HepG2 (cell line): ENCODE results near the gene DLX6. TPM values are rescaled to one million over a fixed set of nuclear protein-coding genes. Genes with fewer than 3 reads are reported as not detected.

Experiments used
- CEBPG ChIP-seq: IDR thresholded peaks from 2 replicates; pipeline ENCODE4 v1.6.1; 2016
- CREM ChIP-seq, 2 experiments: sonication (generic) in 1 of 2; formaldehyde crosslinking in 1 of 2; IDR thresholded peaks; 2 replicates each; pipeline versions ENCODE4 v1.4.0 to v1.6.1; 2016 to 2020; ENCODE audit warnings: antibody characterized with exemption in 1 of 2, mild to moderate bottlenecking in 1 of 2, missing genetic modification reagents in 1 of 2
- FOXK1 ChIP-seq: sonication (generic); formaldehyde crosslinking; IDR thresholded peaks from 2 replicates; pipeline ENCODE4 v1.4.0; 2020; ENCODE audit warnings: low read depth, missing genetic modification reagents, borderline replicate concordance
- GATAD1 ChIP-seq: IDR thresholded peaks from 2 replicates; pipeline ENCODE4 v1.6.1; 2016; ENCODE audit warnings: missing genetic modification reagents, missing compliant biosample characterization
- IRF2 ChIP-seq: IDR thresholded peaks from 2 replicates; pipeline ENCODE4 v1.6.1; 2018; ENCODE audit warnings: missing genetic modification reagents, missing compliant biosample characterization
- MAF1 ChIP-seq: sonication (generic); formaldehyde crosslinking; IDR thresholded peaks from 2 replicates; pipeline ENCODE4 v1.5.0; 2020; ENCODE audit warnings: missing genetic modification reagents, borderline replicate concordance
- TCF12 ChIP-seq, 2 experiments: fragments of 450-650 bp in 1 of 2; sonication (generic) in 1 of 2; formaldehyde crosslinking in 1 of 2; IDR thresholded peaks; 2 replicates each; pipeline versions ENCODE4 v1.6.1 to v1.8.0; 2017 to 2022; ENCODE audit warnings: antibody characterized with exemption in 1 of 2, mild to moderate bottlenecking in 1 of 2, missing genetic modification reagents in 1 of 2, moderate library complexity in 1 of 2
- U2AF2 ChIP-seq: fragments of 200-400 bp; formaldehyde crosslinking; IDR thresholded peaks from 2 replicates; pipeline ENCODE4 v1.6.1; 2017; ENCODE audit warnings: low read depth, mild to moderate bottlenecking, low read length
- ZBTB7A ChIP-seq: sonication (generic); formaldehyde crosslinking; IDR thresholded peaks from 2 replicates; pipeline ENCODE4 v1.8.0; 2022; ENCODE audit warnings: mild to moderate bottlenecking, missing genetic modification reagents
- ZNF224 ChIP-seq: sonication (generic); formaldehyde crosslinking; IDR thresholded peaks from 2 replicates; pipeline ENCODE4 v1.5.0; 2020; ENCODE audit warnings: mild to moderate bottlenecking, missing genetic modification reagents
- ZNF441 ChIP-seq: sonication (generic); formaldehyde crosslinking; IDR thresholded peaks from 2 replicates; pipeline ENCODE4 v1.7.0; 2021; ENCODE audit warnings: missing genetic modification reagents, borderline replicate concordance
- ZNF557 ChIP-seq: sonication (generic); formaldehyde crosslinking; IDR thresholded peaks from 2 replicates; pipeline ENCODE4 v1.4.0; 2020; ENCODE audit warnings: missing genetic modification reagents
- ZNF747 ChIP-seq: sonication (generic); formaldehyde crosslinking; IDR thresholded peaks from 2 replicates; pipeline ENCODE4 v1.8.1; 2023; ENCODE audit warnings: missing genetic modification reagents, mild to moderate bottlenecking, borderline replicate concordance
- polyA plus RNA-seq, 8 experiments: library from polyadenylated mRNA; depleted of rRNA in 3 of 8; stranded (reverse) in 7 of 8; unstranded in 1 of 8; fragments of >200 nt; fragmentation: Illumina TruSeq in 4 of 8; extraction: Trizol in 4 of 8; gene quantifications; 2 replicates each; pipeline versions ENCODE4 v1.2.1 to v1.2.3, GENCODE V29; 2011 to 2016; ENCODE audit warnings: low read depth in 4 of 8, missing spikeins in 1 of 8, mixed read lengths in 1 of 8; ENCODE audit not compliant: insufficient read depth in 1 of 8
- total RNA-seq, 5 experiments: library from RNA; depleted of rRNA; stranded (reverse); fragments of >200 nt; fragmentation: Illumina TruSeq; extraction: Trizol; gene quantifications; 2 replicates each; pipeline ENCODE4 v1.2.3, GENCODE V29; 2016; ENCODE audit warnings: low read depth in 1 of 5
- TF ChIP-seq, protein P1 (sequence below): sonication (generic); formaldehyde crosslinking; IDR thresholded peaks from 2 replicates; pipeline ENCODE4 v1.4.0; 2020; ENCODE audit warnings: missing genetic modification reagents, mild to moderate bottlenecking, borderline replicate concordance
- TF ChIP-seq, protein P2 (sequence below): sonication (generic); formaldehyde crosslinking; IDR thresholded peaks from 2 replicates; pipeline ENCODE4 v1.4.0; 2020; ENCODE audit warnings: missing genetic modification reagents
- TF ChIP-seq, protein P3 (sequence below): sonication (generic); formaldehyde crosslinking; IDR thresholded peaks from 2 replicates; pipeline ENCODE4 v1.4.0; 2020; ENCODE audit warnings: missing genetic modification reagents, borderline replicate concordance
- TF ChIP-seq, protein P4 (sequence below): IDR thresholded peaks from 2 replicates; pipeline ENCODE4 v1.6.1; 2016
- TF ChIP-seq, protein P5 (sequence below): sonication (generic); formaldehyde crosslinking; IDR thresholded peaks from 2 replicates; pipeline ENCODE4 v1.8.0; 2022; ENCODE audit warnings: low read depth, missing genetic modification reagents

Gene DLX6
- total and polyA plus RNA-seq, 2 of the 13 experiments (the other 11 are each of a cell fraction or from before 2014, with no cell fraction given): 3.5 to 5.5 TPM

DNA sequence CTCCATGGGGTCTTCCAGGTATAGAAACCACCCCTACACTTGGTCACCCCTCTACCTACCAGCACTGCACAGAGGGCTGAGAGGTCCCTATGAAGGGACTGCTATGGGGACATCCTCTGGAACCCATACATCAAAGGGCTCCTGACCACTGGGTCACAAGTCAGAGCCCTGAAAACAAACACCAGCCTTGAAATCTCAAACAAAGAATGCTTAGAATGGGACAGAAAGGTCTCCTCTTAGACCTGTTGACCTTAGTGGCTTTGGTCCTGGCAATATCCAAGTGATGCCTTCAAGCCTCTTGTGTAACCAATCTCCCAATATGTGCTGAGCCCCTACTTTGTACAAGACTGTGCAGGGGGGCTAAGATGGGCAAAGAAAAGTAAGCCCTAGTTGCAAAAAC, 34.6 kb upstream of the DLX6 start (continued):
- TF ChIP-seq, protein P1, sequence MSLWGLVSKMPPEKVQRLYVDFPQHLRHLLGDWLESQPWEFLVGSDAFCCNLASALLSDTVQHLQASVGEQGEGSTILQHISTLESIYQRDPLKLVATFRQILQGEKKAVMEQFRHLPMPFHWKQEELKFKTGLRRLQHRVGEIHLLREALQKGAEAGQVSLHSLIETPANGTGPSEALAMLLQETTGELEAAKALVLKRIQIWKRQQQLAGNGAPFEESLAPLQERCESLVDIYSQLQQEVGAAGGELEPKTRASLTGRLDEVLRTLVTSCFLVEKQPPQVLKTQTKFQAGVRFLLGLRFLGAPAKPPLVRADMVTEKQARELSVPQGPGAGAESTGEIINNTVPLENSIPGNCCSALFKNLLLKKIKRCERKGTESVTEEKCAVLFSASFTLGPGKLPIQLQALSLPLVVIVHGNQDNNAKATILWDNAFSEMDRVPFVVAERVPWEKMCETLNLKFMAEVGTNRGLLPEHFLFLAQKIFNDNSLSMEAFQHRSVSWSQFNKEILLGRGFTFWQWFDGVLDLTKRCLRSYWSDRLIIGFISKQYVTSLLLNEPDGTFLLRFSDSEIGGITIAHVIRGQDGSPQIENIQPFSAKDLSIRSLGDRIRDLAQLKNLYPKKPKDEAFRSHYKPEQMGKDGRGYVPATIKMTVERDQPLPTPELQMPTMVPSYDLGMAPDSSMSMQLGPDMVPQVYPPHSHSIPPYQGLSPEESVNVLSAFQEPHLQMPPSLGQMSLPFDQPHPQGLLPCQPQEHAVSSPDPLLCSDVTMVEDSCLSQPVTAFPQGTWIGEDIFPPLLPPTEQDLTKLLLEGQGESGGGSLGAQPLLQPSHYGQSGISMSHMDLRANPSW (CRISPR knock-in tag): 0 out of 2 replicates have a peak, but pooled peaks have one; percentile 40
- TF ChIP-seq FOXK1 (peak; percentile 64; the same call in 1 of the 2 replicates), TCF12 (IDR thresholded peaks at IDR 0.05) (no peak), TCF12 (CRISPR knock-in tag; IDR thresholded peaks at IDR 0.05) (0 out of 2 replicates have a peak, but pooled peaks have one; percentile 54), ZNF224 (CRISPR knock-in tag) (no peak), IRF2 (CRISPR knock-in tag) (peak; percentile 80; the same call in 1 of the 2 replicates), ZBTB7A (CRISPR knock-in tag) (peak; percentile 62; the same call in 1 of the 2 replicates), ZNF747 (CRISPR knock-in tag) (no peak), CEBPG (CRISPR knock-in tag) (peak; percentile 66), U2AF2 (no peak), ZNF557 (CRISPR knock-in tag) (no peak), ZNF441 (no peak), MAF1 (CRISPR knock-in tag) (no peak), CREM (IDR thresholded peaks at IDR 0.05) (peak; percentile 76), CREM (CRISPR knock-in tag; IDR thresholded peaks at IDR 0.05) (no peak), GATAD1 (CRISPR knock-in tag) (no peak)
- TF ChIP-seq, protein P2, sequence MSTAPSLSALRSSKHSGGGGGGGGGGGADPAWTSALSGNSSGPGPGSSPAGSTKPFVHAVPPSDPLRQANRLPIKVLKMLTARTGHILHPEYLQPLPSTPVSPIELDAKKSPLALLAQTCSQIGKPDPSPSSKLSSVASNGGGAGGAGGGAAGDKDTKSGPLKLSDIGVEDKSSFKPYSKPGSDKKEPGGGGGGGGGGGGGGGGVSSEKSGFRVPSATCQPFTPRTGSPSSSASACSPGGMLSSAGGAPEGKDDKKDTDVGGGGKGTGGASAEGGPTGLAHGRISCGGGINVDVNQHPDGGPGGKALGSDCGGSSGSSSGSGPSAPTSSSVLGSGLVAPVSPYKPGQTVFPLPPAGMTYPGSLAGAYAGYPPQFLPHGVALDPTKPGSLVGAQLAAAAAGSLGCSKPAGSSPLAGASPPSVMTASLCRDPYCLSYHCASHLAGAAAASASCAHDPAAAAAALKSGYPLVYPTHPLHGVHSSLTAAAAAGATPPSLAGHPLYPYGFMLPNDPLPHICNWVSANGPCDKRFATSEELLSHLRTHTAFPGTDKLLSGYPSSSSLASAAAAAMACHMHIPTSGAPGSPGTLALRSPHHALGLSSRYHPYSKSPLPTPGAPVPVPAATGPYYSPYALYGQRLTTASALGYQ (CRISPR knock-in tag): peak; percentile 79
- TF ChIP-seq, protein P3, sequence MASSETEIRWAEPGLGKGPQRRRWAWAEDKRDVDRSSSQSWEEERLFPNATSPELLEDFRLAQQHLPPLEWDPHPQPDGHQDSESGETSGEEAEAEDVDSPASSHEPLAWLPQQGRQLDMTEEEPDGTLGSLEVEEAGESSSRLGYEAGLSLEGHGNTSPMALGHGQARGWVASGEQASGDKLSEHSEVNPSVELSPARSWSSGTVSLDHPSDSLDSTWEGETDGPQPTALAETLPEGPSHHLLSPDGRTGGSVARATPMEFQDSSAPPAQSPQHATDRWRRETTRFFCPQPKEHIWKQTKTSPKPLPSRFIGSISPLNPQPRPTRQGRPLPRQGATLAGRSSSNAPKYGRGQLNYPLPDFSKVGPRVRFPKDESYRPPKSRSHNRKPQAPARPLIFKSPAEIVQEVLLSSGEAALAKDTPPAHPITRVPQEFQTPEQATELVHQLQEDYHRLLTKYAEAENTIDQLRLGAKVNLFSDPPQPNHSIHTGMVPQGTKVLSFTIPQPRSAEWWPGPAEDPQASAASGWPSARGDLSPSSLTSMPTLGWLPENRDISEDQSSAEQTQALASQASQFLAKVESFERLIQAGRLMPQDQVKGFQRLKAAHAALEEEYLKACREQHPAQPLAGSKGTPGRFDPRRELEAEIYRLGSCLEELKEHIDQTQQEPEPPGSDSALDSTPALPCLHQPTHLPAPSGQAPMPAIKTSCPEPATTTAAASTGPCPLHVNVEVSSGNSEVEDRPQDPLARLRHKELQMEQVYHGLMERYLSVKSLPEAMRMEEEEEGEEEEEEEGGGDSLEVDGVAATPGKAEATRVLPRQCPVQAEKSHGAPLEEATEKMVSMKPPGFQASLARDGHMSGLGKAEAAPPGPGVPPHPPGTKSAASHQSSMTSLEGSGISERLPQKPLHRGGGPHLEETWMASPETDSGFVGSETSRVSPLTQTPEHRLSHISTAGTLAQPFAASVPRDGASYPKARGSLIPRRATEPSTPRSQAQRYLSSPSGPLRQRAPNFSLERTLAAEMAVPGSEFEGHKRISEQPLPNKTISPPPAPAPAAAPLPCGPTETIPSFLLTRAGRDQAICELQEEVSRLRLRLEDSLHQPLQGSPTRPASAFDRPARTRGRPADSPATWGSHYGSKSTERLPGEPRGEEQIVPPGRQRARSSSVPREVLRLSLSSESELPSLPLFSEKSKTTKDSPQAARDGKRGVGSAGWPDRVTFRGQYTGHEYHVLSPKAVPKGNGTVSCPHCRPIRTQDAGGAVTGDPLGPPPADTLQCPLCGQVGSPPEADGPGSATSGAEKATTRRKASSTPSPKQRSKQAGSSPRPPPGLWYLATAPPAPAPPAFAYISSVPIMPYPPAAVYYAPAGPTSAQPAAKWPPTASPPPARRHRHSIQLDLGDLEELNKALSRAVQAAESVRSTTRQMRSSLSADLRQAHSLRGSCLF (CRISPR knock-in tag): no peak
- TF ChIP-seq, protein P4, sequence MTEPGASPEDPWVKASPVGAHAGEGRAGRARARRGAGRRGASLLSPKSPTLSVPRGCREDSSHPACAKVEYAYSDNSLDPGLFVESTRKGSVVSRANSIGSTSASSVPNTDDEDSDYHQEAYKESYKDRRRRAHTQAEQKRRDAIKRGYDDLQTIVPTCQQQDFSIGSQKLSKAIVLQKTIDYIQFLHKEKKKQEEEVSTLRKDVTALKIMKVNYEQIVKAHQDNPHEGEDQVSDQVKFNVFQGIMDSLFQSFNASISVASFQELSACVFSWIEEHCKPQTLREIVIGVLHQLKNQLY (CRISPR knock-in tag): peak; percentile 40; the same call in 1 of the 2 replicates
- TF ChIP-seq, protein P5, sequence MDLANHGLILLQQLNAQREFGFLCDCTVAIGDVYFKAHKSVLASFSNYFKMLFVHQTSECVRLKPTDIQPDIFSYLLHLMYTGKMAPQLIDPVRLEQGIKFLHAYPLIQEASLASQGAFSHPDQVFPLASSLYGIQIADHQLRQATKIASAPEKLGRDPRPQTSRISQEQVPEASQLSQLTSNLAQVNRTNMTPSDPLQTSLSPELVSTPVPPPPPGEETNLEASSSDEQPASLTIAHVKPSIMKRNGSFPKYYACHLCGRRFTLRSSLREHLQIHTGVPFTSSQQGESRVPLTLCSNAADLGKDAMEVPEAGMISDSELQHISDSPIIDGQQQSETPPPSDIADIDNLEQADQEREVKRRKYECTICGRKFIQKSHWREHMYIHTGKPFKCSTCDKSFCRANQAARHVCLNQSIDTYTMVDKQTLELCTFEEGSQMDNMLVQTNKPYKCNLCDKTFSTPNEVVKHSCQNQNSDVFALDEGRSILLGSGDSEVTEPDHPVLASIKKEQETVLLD: no peak
